ENCODE measurements around the gene RNF114. TPM values are rescaled to one million over a fixed set of nuclear protein-coding genes. Genes with fewer than 3 reads are reported as not detected.

RNF114 gene
- total and polyA plus RNA-seq, 7 donors, result 59.5 to 151 (median 121) TPM

GRCh38 chr20:49909499-49910339 is 26.5 kb upstream of the RNF114 start:
- peak overlapping the region in 3 of 4 donors; percentile 29 to 62 (median 37) for H3K27ac ChIP-seq
- H3K27me3 ChIP-seq, result no peaks in the 10 kb centered on the region
- peaks cover 0 to 34% (median 29%) of the 10 kb centered on the region in 4 donors for H3K4me1 ChIP-seq
- H3K4me3 ChIP-seq, result no peak overlapping the region
- peaks cover 0 to 51% (median 25%) of the 10 kb centered on the region in 4 donors for H3K36me3 ChIP-seq
- intact Hi-C loops (cut with DNase I), result loop anchor here (10.0 kb wide), 1 partner anchor 275 kb away; no protein-coding TSS in a partner anchor
- WGBS, 2 donors, result 18 to 69% methylated on average over 28 of the region's 28 CpGs
- H3K9me3 ChIP-seq, result no peaks in the 10 kb centered on the region
- DNase-seq, result no peak
- no peak for TF ChIP-seq CTCF (IDR thresholded peaks at IDR 0.05)
- TF ChIP-seq POLR2AphosphoS5 (IDR thresholded peaks at IDR 0.05), result no peak
- TF ChIP-seq EP300 (IDR thresholded peaks at IDR 0.05), result no peak
- TF ChIP-seq POLR2A (IDR thresholded peaks at IDR 0.05), result no peak

GRCh38 chr20:49910340-49910706 is 25.9 kb upstream of the RNF114 start:
- no peak for DNase-seq
- 21 to 61% methylated on average over 4 of the region's 4 CpGs for WGBS, 2 donors
- peaks cover 0 to 37% (median 30%) of the 10 kb centered on the region in 4 donors for H3K4me1 ChIP-seq

GRCh38 chr20:49913399-49914047 is 22.7 kb upstream of the RNF114 start:
- no peak for DNase-seq
- H3K36me3 ChIP-seq, result peaks cover 0 to 14% (median 0%) of the 10 kb centered on the region in 4 donors
- H3K9me3 ChIP-seq, result no peaks in the 10 kb centered on the region
- no peak overlapping the region for H3K27ac ChIP-seq
- 64 to 88% methylated on average over 16 of the region's 16 CpGs for WGBS, 2 donors
- no peaks in the 10 kb centered on the region for H3K27me3 ChIP-seq
- intact Hi-C loops (cut with DNase I), result loop anchor here (10.0 kb wide), 1 partner anchor 279 kb away; no protein-coding TSS in a partner anchor
- no peak overlapping the region for H3K4me3 ChIP-seq
- peaks cover 0 to 46% (median 35%) of the 10 kb centered on the region in 4 donors for H3K4me1 ChIP-seq
- TF ChIP-seq POLR2AphosphoS5 (IDR thresholded peaks at IDR 0.05) (no peak), POLR2A (IDR thresholded peaks at IDR 0.05) (no peak), CTCF (IDR thresholded peaks at IDR 0.05) (no peak), EP300 (IDR thresholded peaks at IDR 0.05) (no peak)

More at GRCh38 chr20:49910340-49910706, 25.9 kb upstream of the RNF114 start:
- Histone ChIP-seq H3K27me3 (no peaks in the 10 kb centered on the region), H3K9me3 (no peaks in the 10 kb centered on the region), H3K36me3 (peaks cover 0 to 45% (median 20%) of the 10 kb centered on the region in 4 donors), H3K4me3 (no peak overlapping the region), H3K27ac (peak overlapping the region in 3 of 4 donors; percentile 29 to 62 (median 37))
- TF ChIP-seq POLR2AphosphoS5 (IDR thresholded peaks at IDR 0.05), result no peak
- no peak for TF ChIP-seq POLR2A (IDR thresholded peaks at IDR 0.05)
- no peak for TF ChIP-seq CTCF (IDR thresholded peaks at IDR 0.05)
- TF ChIP-seq EP300 (IDR thresholded peaks at IDR 0.05), result no peak
- intact Hi-C loops (cut with DNase I), result loop anchor here (10.0 kb wide), 1 partner anchor 276 kb away; no protein-coding TSS in a partner anchor

GRCh38 chr20:49914310-49915117 is 21.7 kb upstream of the RNF114 start:
- TF ChIP-seq POLR2A (IDR thresholded peaks at IDR 0.05), result no peak
- TF ChIP-seq CTCF (IDR thresholded peaks at IDR 0.05), result no peak
- TF ChIP-seq POLR2AphosphoS5 (IDR thresholded peaks at IDR 0.05), result no peak
- no peak for TF ChIP-seq EP300 (IDR thresholded peaks at IDR 0.05)
- intact Hi-C loops (cut with DNase I), result loop anchor here (10.0 kb wide), 1 partner anchor 280 kb away; no protein-coding TSS in a partner anchor
- WGBS, 2 donors, result 2 to 6% methylated on average over 19 of the region's 19 CpGs
- Histone ChIP-seq H3K27ac (peak overlapping the region; percentile 95 to 100 (median 98)), H3K36me3 (peaks cover 0 to 4% (median 0%) of the 10 kb centered on the region in 4 donors), H3K4me3 (peak overlapping the region; percentile 95 to 100 (median 100)), H3K9me3 (no peaks in the 10 kb centered on the region), H3K27me3 (no peaks in the 10 kb centered on the region), H3K4me1 (peaks cover 0 to 46% (median 35%) of the 10 kb centered on the region in 4 donors)
- no peak for DNase-seq
